ENCODE results near the gene SUMF1.

Gene SUMF1

DNA sequence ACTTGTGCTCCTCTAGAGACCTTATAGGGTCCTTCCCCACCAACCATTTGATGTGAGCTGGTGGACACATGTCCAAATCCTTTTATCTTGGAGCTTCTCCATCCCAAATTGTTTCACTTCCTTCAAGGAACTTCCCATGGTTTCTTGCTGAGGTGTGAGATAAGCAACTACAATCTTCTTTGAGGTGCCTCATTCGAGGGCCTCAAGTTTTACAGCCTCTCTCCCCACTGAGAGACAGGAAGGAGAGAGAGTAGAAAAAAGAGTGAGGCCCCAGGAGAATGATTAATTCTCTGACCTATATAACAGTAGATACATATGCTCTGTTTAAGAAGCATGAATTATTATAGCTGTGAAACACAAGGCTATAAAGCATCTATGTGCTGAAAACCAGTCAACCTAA, 70.5 kb downstream of the SUMF1 start:
- Histone ChIP-seq H3K9ac (ENCODE audit: low read length) (no peak overlapping the region), H2AFZ (ENCODE audit: low read length) (no peak overlapping the region)
- no peak for DNase-seq

DNA sequence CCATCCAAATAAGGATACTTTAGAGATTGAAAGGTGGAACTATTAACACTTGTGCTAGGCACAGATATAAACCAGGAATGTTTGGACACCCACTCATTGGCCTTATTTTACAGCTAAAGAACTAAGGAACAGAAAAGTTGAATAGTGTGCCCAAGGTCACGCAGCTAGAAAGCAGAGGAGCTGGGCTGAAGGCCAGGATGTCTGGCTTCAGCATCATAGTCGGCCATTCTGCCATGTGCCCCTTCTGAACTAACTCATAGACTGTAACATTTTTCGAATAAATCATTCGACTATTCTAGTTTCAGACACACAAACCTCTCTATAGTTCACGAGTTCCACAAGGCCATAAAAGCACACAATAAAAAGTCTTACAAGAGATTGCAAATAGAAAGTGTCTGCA, 71.1 kb downstream of the SUMF1 start:
- Histone ChIP-seq H3K36me3 (replicated peaks; ENCODE audit: insufficient read depth, low read length) (no peaks in the 10 kb centered on the region), H3K9me2 (replicated peaks; ENCODE audit: insufficient read depth, low read length) (no peaks in the 10 kb centered on the region), H3K4me1 (ENCODE audit: low read length) (no peaks in the 10 kb centered on the region), H3K4me2 (ENCODE audit: low read depth, low read length) (no peak overlapping the region), H3K4me3 (ENCODE audit: low read length) (no peak overlapping the region), H3K9ac (ENCODE audit: low read length) (no peak overlapping the region), H3K9me3 (replicated peaks; ENCODE audit: insufficient read depth, low read length) (no peaks in the 10 kb centered on the region), H3F3A (ENCODE audit: insufficient read depth, low read length) (no peaks in the 10 kb centered on the region), H3K27me3 (replicated peaks; ENCODE audit: insufficient read depth, low read length) (no peaks in the 10 kb centered on the region), H2AFZ (ENCODE audit: low read length) (no peak overlapping the region), H3K79me2 (ENCODE audit: low read length) (no peaks in the 10 kb centered on the region), H3K27ac (ENCODE audit: low read length) (no peak overlapping the region), H4K20me1 (ENCODE audit: insufficient read depth, low read length) (no peaks in the 10 kb centered on the region)
- DNase-seq, result no peak
- no peak for TF ChIP-seq EZH2phosphoT487 (IDR thresholded peaks at IDR 0.05; ENCODE audit: low read length)
- no peak for TF ChIP-seq EZH2 (optimal IDR thresholded peaks at IDR 0.05; ENCODE audit: low read depth, low read length)
- TF ChIP-seq, protein P1, sequence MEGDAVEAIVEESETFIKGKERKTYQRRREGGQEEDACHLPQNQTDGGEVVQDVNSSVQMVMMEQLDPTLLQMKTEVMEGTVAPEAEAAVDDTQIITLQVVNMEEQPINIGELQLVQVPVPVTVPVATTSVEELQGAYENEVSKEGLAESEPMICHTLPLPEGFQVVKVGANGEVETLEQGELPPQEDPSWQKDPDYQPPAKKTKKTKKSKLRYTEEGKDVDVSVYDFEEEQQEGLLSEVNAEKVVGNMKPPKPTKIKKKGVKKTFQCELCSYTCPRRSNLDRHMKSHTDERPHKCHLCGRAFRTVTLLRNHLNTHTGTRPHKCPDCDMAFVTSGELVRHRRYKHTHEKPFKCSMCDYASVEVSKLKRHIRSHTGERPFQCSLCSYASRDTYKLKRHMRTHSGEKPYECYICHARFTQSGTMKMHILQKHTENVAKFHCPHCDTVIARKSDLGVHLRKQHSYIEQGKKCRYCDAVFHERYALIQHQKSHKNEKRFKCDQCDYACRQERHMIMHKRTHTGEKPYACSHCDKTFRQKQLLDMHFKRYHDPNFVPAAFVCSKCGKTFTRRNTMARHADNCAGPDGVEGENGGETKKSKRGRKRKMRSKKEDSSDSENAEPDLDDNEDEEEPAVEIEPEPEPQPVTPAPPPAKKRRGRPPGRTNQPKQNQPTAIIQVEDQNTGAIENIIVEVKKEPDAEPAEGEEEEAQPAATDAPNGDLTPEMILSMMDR (IDR thresholded peaks at IDR 0.05; ENCODE audit: low read length), result no peak

More for the DNA sequence above, 70.5 kb downstream of the SUMF1 start:
- TF ChIP-seq EZH2 (optimal IDR thresholded peaks at IDR 0.05; ENCODE audit: low read depth, low read length), result no peak
- no peak for TF ChIP-seq EZH2phosphoT487 (IDR thresholded peaks at IDR 0.05; ENCODE audit: low read length)
- TF ChIP-seq, protein P1 (IDR thresholded peaks at IDR 0.05; ENCODE audit: low read length), result no peak
- Histone ChIP-seq H3K4me2 (ENCODE audit: low read depth, low read length) (no peak overlapping the region), H3F3A (ENCODE audit: insufficient read depth, low read length) (no peaks in the 10 kb centered on the region), H3K79me2 (ENCODE audit: low read length) (no peaks in the 10 kb centered on the region), H3K4me1 (ENCODE audit: low read length) (no peaks in the 10 kb centered on the region), H3K9me3 (replicated peaks; ENCODE audit: insufficient read depth, low read length) (no peaks in the 10 kb centered on the region), H3K27ac (ENCODE audit: low read length) (no peak overlapping the region), H3K4me3 (ENCODE audit: low read length) (no peak overlapping the region), H3K27me3 (replicated peaks; ENCODE audit: insufficient read depth, low read length) (no peaks in the 10 kb centered on the region), H3K36me3 (replicated peaks; ENCODE audit: insufficient read depth, low read length) (no peaks in the 10 kb centered on the region), H3K9me2 (replicated peaks; ENCODE audit: insufficient read depth, low read length) (no peaks in the 10 kb centered on the region), H4K20me1 (ENCODE audit: insufficient read depth, low read length) (no peaks in the 10 kb centered on the region)

DNA sequence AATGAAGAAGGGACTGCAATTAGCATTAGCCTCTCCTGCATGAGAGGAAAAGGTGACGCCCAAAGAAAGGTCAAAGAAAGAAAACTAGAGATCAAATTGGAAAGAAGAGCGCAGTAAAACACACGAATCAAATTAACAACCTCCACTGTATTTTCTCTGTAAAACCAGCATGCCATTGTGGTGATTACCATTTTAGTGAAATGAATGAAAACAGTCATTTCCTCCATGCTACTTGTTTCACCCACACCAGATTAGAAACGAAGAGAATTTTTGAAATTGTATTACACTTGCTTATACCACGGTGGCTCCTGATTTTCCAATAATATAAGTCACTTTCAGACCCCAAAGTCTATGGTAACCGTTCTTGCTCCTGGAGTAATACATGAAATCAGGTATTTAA, 71.6 kb downstream of the SUMF1 start:
- no peaks in the 10 kb centered on the region for H3F3A ChIP-seq (ENCODE audit: insufficient read depth, low read length)
- no peak overlapping the region for H3K27ac ChIP-seq (ENCODE audit: low read length)
- no peaks in the 10 kb centered on the region for H3K79me2 ChIP-seq (ENCODE audit: low read length)
- no peak for TF ChIP-seq EZH2 (optimal IDR thresholded peaks at IDR 0.05; ENCODE audit: low read depth, low read length)
- no peak for TF ChIP-seq EZH2phosphoT487 (IDR thresholded peaks at IDR 0.05; ENCODE audit: low read length)
- H3K4me2 ChIP-seq (ENCODE audit: low read depth, low read length), result no peak overlapping the region
- no peak overlapping the region for H3K4me3 ChIP-seq (ENCODE audit: low read length)
- H3K9me3 ChIP-seq (replicated peaks; ENCODE audit: insufficient read depth, low read length), result no peaks in the 10 kb centered on the region
- H3K4me1 ChIP-seq (ENCODE audit: low read length), result no peaks in the 10 kb centered on the region
- no peaks in the 10 kb centered on the region for H3K9me2 ChIP-seq (replicated peaks; ENCODE audit: insufficient read depth, low read length)
- no peaks in the 10 kb centered on the region for H3K36me3 ChIP-seq (replicated peaks; ENCODE audit: insufficient read depth, low read length)
- no peaks in the 10 kb centered on the region for H4K20me1 ChIP-seq (ENCODE audit: insufficient read depth, low read length)
- H3K27me3 ChIP-seq (replicated peaks; ENCODE audit: insufficient read depth, low read length), result no peaks in the 10 kb centered on the region
- no peak for DNase-seq
- H2AFZ ChIP-seq (ENCODE audit: low read length), result no peak overlapping the region
- H3K9ac ChIP-seq (ENCODE audit: low read length), result no peak overlapping the region

DNA sequence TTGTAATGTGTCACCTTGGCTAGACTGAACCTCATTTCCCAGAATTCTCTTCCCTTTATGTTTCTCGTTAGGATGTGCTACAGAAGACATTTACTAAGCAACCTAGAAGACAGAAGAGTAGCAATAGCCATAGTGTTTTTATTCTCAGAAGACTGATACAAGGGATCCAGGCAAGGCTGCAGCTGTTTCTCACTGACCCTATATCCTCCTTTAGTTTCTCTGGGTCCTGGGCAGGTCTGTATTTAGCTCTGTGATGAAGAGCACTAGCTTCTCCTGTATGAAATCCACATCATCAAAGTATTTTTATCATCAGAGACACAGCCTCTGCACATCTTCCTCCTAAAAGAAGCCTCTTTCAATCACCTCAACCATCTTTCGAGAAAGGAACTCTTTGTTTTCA, 72.5 kb downstream of the SUMF1 start:
- H3K9me2 ChIP-seq (replicated peaks; ENCODE audit: insufficient read depth, low read length), result no peaks in the 10 kb centered on the region
- H3K79me2 ChIP-seq (ENCODE audit: low read length), result no peaks in the 10 kb centered on the region
- TF ChIP-seq, protein P1 (IDR thresholded peaks at IDR 0.05; ENCODE audit: low read length), result no peak
- TF ChIP-seq EZH2phosphoT487 (IDR thresholded peaks at IDR 0.05; ENCODE audit: low read length), result no peak
- TF ChIP-seq EZH2 (optimal IDR thresholded peaks at IDR 0.05; ENCODE audit: low read depth, low read length), result no peak
- H2AFZ ChIP-seq (ENCODE audit: low read length), result no peak overlapping the region
- H3K9ac ChIP-seq (ENCODE audit: low read length), result no peak overlapping the region
- H3K4me3 ChIP-seq (ENCODE audit: low read length), result no peak overlapping the region
- no peak overlapping the region for H3K27ac ChIP-seq (ENCODE audit: low read length)
- H4K20me1 ChIP-seq (ENCODE audit: insufficient read depth, low read length), result no peaks in the 10 kb centered on the region
- H3K27me3 ChIP-seq (replicated peaks; ENCODE audit: insufficient read depth, low read length), result no peaks in the 10 kb centered on the region
- H3K9me3 ChIP-seq (replicated peaks; ENCODE audit: insufficient read depth, low read length), result no peaks in the 10 kb centered on the region
- H3F3A ChIP-seq (ENCODE audit: insufficient read depth, low read length), result no peaks in the 10 kb centered on the region
- H3K4me2 ChIP-seq (ENCODE audit: low read depth, low read length), result no peak overlapping the region
- H3K36me3 ChIP-seq (replicated peaks; ENCODE audit: insufficient read depth, low read length), result no peaks in the 10 kb centered on the region
- no peak for DNase-seq
- H3K4me1 ChIP-seq (ENCODE audit: low read length), result no peaks in the 10 kb centered on the region
